Spleen (tissue), 11 donors: Measurements from ENCODE around the gene BCAR1. TPM values are rescaled to one million over a fixed set of nuclear protein-coding genes. Genes with fewer than 3 reads are reported as not detected.

Experiments used
- DNase-seq: peaks from one replicate; pipeline ENCODE4 v3.0.0-alpha.2; 2020
- H3K27ac ChIP-seq, 8 donors: fragments of 200-600 bp; sonication (generic) in 7 of 8; 1 replicate in 4 of 8; 2 replicates in 4 of 8; pipeline versions ENCODE4 v1.5.0 to v1.8.0; 2016 to 2021; ENCODE audit warnings: inconsistent platforms in 4 of 8, mild to moderate bottlenecking in 4 of 8, moderate library complexity in 1 of 8
- H3K27me3 ChIP-seq, 7 donors: fragments of 200-600 bp; sonication (generic) in 6 of 7; replicated peaks in 1 of 7; 1 replicate in 4 of 7; 2 replicates in 3 of 7; pipeline versions ENCODE4 v1.5.0 to v1.8.0; 2016 to 2021; ENCODE audit warnings: inconsistent platforms in 3 of 7, mild to moderate bottlenecking in 1 of 7
- H3K36me3 ChIP-seq, 6 donors: fragments of 200-600 bp; sonication (generic) in 5 of 6; 1 replicate in 4 of 6; 2 replicates in 2 of 6; pipeline versions ENCODE4 v1.5.0 to v1.8.0; 2016 to 2021; ENCODE audit warnings: inconsistent platforms in 2 of 6
- H3K4me1 ChIP-seq, 6 donors: fragments of 200-600 bp; sonication (generic) in 5 of 6; 1 replicate in 3 of 6; 2 replicates in 3 of 6; pipeline versions ENCODE4 v1.5.0 to v1.8.0; 2016 to 2021; ENCODE audit warnings: inconsistent platforms in 3 of 6
- H3K4me3 ChIP-seq, 8 donors: fragments of 200-600 bp; sonication (generic) in 7 of 8; 1 replicate in 4 of 8; 2 replicates in 4 of 8; pipeline versions ENCODE4 v1.5.0 to v1.8.0; 2016 to 2021; ENCODE audit warnings: inconsistent platforms in 4 of 8, mild to moderate bottlenecking in 4 of 8, moderate library complexity in 2 of 8
- H3K9me3 ChIP-seq, 8 donors: fragments of 200-600 bp; sonication (generic) in 7 of 8; 1 replicate in 4 of 8; 2 replicates in 4 of 8; pipeline versions ENCODE4 v1.5.0 to v1.8.0; 2016 to 2021; ENCODE audit warnings: inconsistent platforms in 4 of 8
- CTCF ChIP-seq, 11 experiments: fragments of 200-600 bp in 7 of 11; fragments of 450-650 bp in 4 of 11; sonication (generic) in 4 of 11; IDR thresholded peaks in 8 of 11; conservative IDR thresholded peaks in 3 of 11; 1 replicate in 7 of 11; 2 replicates in 4 of 11; pipeline versions ENCODE4 v1.4.0 to v1.8.0; 2016 to 2021; ENCODE audit warnings: antibody characterized with exemption in 11 of 11, inconsistent platforms in 4 of 11, mild to moderate bottlenecking in 1 of 11
- POLR2A ChIP-seq, 3 donors: fragments of 450-650 bp; IDR thresholded peaks; one replicate each; pipeline ENCODE4 v1.5.1; 2017; ENCODE audit warnings: antibody characterized with exemption in 3 of 3, mild to moderate bottlenecking in 1 of 3
- POLR2AphosphoS5 ChIP-seq, 3 donors: sonication (generic); formaldehyde crosslinking; IDR thresholded peaks; one replicate each; pipeline ENCODE4 v1.5.1; 2017; ENCODE audit warnings: antibody characterized with exemption in 3 of 3
- WGBS, 5 donors: extraction: QIAGEN DNeasy Blood & Tissue Kit in 3 of 5; methylation state at CpG; one replicate each; pipeline versions ENCODE4 v1.1.5 to v1.1.7; 2013 to 2018; 5-methylcytosine and 5-hydroxymethylcytosine counted together
- intact Hi-C: fragments of 100-400 bp; cut with DNase I; formaldehyde crosslinking; loops from one replicate; pipeline ENCODE4 v1.15.0; 2023; ENCODE audit warnings: low total_unique reads
- polyA plus RNA-seq, 3 donors: library from polyadenylated mRNA; stranded (reverse); fragments of 200-250 nt; gene quantifications; one replicate each; pipeline ENCODE4 v1.2.1, GENCODE V29; 2013
- total RNA-seq, 7 donors: library from RNA; depleted of rRNA in 3 of 7; stranded (reverse); fragments of >200 nt in 3 of 7; fragmentation: NEBNext Ultra II Directional in 4 of 7; extraction: Animal tissue kit (Norgen Biotek cat#: 25700) in 4 of 7; gene quantifications; one replicate each; pipeline versions ENCODE4 v1.1.0 to v1.2.1, GENCODE V29; 2016 to 2021
- donor health status: healthy with polysubstance abuse.
- donor health status: DM: no; HTN: no; CAD: no; lungs with moderate emphysema.
- donor health status: DM: no; HTN: no; CAD: no.
- donor health status: Bipolar disorder and iron deficiency.
- donor health status: healthy.
- donor health status: DM: no; HTN: no; CAD: no.
- donor health status: DM: yes; HTN: yes; CAD: no.

BCAR1 gene
- total and polyA plus RNA-seq, 10 donors: 14.6 to 164 (median 71.9) TPM

GRCh38 chr16:75227361-75228142 lies 23.9 kb downstream of the BCAR1 start:
- Histone ChIP-seq H3K4me1 (peaks cover 0 to 59% (median 10%) of the 10 kb centered on the region in 6 donors), H3K9me3 (no peaks in the 10 kb centered on the region), H3K27ac (no peak overlapping the region), H3K4me3 (no peak overlapping the region), H3K27me3 (peaks cover 0 to 77% (median 0%) of the 10 kb centered on the region in 7 donors), H3K36me3 (peaks cover 0 to 42% (median 17%) of the 10 kb centered on the region in 6 donors)
- WGBS, 5 donors: 77 to 91% (median 83%) methylated on average over 10 to 18 of the region's 18 CpGs
- TF ChIP-seq POLR2AphosphoS5 (IDR thresholded peaks at IDR 0.05) (peak in 2 of 3 donors; percentile 18 to 22), CTCF (IDR thresholded peaks at IDR 0.05 in 8 of 11, conservative IDR thresholded peaks at IDR 0.05 in 3 of 11) (no peak)
- DNase-seq: no peak
- intact Hi-C loops: no loop called here

- intact Hi-C loops: no loop called here
- peaks cover 0 to 34% (median 14%) of the 10 kb centered on the region in 6 donors for H3K36me3 ChIP-seq
- WGBS, 5 donors: 63 to 75% (median 66%) methylated on average over 11 to 22 of the region's 22 CpGs
- no peak for DNase-seq
- H3K4me3 ChIP-seq: no peak overlapping the region
- TF ChIP-seq POLR2AphosphoS5 (IDR thresholded peaks at IDR 0.05): peak; percentile 5 to 60 (median 48)
- no peak for TF ChIP-seq POLR2A (IDR thresholded peaks at IDR 0.05)
- no peaks in the 10 kb centered on the region for H3K9me3 ChIP-seq
- H3K27ac ChIP-seq: no peak overlapping the region
- H3K4me1 ChIP-seq: peaks cover 0 to 59% (median 10%) of the 10 kb centered on the region in 6 donors
- H3K27me3 ChIP-seq: peaks cover 0 to 69% (median 0%) of the 10 kb centered on the region in 7 donors
Observed at GRCh38 chr16:75226550-75227360, 24.7 kb downstream of the BCAR1 start.

GRCh38 chr16:75225678-75226515 lies 25.5 kb downstream of the BCAR1 start:
- Histone ChIP-seq H3K4me3 (no peak overlapping the region), H3K36me3 (peaks cover 0 to 30% (median 14%) of the 10 kb centered on the region in 6 donors), H3K27ac (no peak overlapping the region), H3K4me1 (peaks cover 0 to 53% (median 8%) of the 10 kb centered on the region in 6 donors), H3K9me3 (no peaks in the 10 kb centered on the region), H3K27me3 (peaks cover 0 to 65% (median 0%) of the 10 kb centered on the region in 7 donors)
- no peak for TF ChIP-seq POLR2A (IDR thresholded peaks at IDR 0.05)
- TF ChIP-seq POLR2AphosphoS5 (IDR thresholded peaks at IDR 0.05): no peak
- no peak for TF ChIP-seq CTCF (IDR thresholded peaks at IDR 0.05 in 8 of 11, conservative IDR thresholded peaks at IDR 0.05 in 3 of 11)
- intact Hi-C loops: loop anchor here (2.0 kb wide), 1 partner anchor 19 kb away; the partner anchor contains the start of gene CTRB2
- 60 to 72% (median 64%) methylated on average over 22 to 26 of the region's 26 CpGs for WGBS, 5 donors
- DNase-seq: peak; percentile 64

DNA sequence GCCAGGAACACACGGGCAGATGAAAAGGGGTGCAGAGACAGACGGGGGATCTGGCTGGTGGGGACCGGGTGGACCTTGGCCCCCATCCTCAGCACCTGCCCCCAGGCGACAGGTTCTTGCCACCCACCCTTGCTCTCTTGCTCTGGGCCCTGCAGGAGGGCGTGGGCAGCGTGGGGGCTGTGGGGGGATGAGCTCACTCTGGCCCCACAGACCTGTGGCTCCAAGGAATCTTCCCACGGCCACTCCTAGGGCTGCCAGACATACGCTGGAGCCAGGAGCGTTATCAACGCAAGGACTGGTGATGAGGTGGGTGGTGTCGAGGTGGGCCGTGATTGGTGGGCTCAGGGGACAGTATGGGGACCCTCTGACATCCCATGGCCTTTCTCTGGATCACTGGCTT lies 26.3 kb downstream of the BCAR1 start:
- TF ChIP-seq CTCF (IDR thresholded peaks at IDR 0.05 in 8 of 11, conservative IDR thresholded peaks at IDR 0.05 in 3 of 11) (no peak), POLR2A (IDR thresholded peaks at IDR 0.05) (no peak), POLR2AphosphoS5 (IDR thresholded peaks at IDR 0.05) (peak; percentile 13 to 58 (median 40))
- DNase-seq: no peak
- peaks cover 0 to 30% (median 14%) of the 10 kb centered on the region in 6 donors for H3K36me3 ChIP-seq

More for the DNA sequence above, 26.3 kb downstream of the BCAR1 start:
- peaks cover 0 to 57% (median 0%) of the 10 kb centered on the region in 7 donors for H3K27me3 ChIP-seq
- no peak overlapping the region for H3K27ac ChIP-seq
- WGBS, 5 donors: 60 to 73% (median 68%) methylated on average over 9 to 12 of the region's 12 CpGs
- peaks cover 0 to 47% (median 5%) of the 10 kb centered on the region in 6 donors for H3K4me1 ChIP-seq
- no peak overlapping the region for H3K4me3 ChIP-seq
- intact Hi-C loops: loop anchor here (2.0 kb wide), 1 partner anchor 18 kb away; the partner anchor contains the start of gene CTRB2
- H3K9me3 ChIP-seq: no peaks in the 10 kb centered on the region
